Measurements from ENCODE around the gene RABGAP1L.

DNA sequence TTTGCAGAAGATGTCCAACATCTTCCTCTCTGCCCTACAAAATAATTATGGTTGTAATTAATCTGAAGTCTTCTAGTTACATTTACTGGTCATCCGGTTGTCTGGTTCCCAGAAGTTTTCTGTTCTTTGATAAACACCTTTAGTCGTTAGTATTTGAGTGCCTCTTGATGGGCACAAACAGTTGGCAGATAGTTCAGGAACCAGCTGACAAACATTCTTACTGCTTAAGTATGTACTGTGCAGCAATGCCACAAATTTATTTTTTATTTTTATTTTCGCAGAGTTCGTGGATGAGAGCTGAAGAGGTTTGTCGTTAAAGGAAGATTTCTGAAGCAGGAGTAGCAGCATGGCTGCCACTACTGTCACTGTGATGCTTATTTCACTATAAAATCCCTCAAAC is 84.7 kb downstream of the RABGAP1L start:
- TF ChIP-seq, protein P1, sequence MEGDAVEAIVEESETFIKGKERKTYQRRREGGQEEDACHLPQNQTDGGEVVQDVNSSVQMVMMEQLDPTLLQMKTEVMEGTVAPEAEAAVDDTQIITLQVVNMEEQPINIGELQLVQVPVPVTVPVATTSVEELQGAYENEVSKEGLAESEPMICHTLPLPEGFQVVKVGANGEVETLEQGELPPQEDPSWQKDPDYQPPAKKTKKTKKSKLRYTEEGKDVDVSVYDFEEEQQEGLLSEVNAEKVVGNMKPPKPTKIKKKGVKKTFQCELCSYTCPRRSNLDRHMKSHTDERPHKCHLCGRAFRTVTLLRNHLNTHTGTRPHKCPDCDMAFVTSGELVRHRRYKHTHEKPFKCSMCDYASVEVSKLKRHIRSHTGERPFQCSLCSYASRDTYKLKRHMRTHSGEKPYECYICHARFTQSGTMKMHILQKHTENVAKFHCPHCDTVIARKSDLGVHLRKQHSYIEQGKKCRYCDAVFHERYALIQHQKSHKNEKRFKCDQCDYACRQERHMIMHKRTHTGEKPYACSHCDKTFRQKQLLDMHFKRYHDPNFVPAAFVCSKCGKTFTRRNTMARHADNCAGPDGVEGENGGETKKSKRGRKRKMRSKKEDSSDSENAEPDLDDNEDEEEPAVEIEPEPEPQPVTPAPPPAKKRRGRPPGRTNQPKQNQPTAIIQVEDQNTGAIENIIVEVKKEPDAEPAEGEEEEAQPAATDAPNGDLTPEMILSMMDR (optimal IDR thresholded peaks at IDR 0.05 in 1 of 3, IDR thresholded peaks at IDR 0.05 in 1 of 3, conservative IDR thresholded peaks at IDR 0.05 in 1 of 3; ENCODE audit: extremely low read depth in 1 of 3, insufficient read depth in 2 of 3, low read length in 3 of 3), result no peak
- no peak for TF ChIP-seq EZH2 (IDR thresholded peaks at IDR 0.05; ENCODE audit: low read length)

All from keratinocyte (primary cell).